Measurements from ENCODE around the gene AGBL4.

AGBL4 gene

DNA sequence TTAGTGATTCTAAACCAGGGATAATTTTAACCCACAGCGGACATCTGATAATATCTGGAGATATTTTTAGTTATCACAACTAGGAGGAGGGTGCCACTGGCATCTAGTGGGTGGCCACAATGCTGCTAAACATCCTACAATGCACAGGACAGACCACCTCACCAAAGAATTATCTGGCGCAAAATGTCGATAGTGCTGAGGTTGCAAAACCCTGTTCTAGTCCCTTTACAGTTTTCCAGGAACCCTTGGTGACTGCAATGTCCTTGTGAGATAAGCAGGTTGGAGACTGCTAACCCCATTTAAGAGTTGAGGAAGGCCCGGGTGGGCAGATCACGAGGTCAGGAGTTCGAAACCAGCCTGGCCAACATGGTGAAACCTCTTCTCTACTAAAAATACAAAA lies 1083.9 kb downstream of the AGBL4 start:
- DNase-seq (ENCODE audit: insufficient read length, low spot score) (no peak), FAIRE-seq (no peak)
- TF ChIP-seq TAF1 (IDR thresholded peaks at IDR 0.05; ENCODE audit: low read depth, low read length) = no peak
- TF ChIP-seq SPI1 (IDR thresholded peaks at IDR 0.05; ENCODE audit: low read depth, low read length) = no peak
- TF ChIP-seq PAX5 (IDR thresholded peaks at IDR 0.05; ENCODE audit: insufficient read depth, low read length, severe bottlenecking) = no peak
- no peak for TF ChIP-seq POU2F2 (IDR thresholded peaks at IDR 0.05; ENCODE audit: low read depth, low read length)

DNA sequence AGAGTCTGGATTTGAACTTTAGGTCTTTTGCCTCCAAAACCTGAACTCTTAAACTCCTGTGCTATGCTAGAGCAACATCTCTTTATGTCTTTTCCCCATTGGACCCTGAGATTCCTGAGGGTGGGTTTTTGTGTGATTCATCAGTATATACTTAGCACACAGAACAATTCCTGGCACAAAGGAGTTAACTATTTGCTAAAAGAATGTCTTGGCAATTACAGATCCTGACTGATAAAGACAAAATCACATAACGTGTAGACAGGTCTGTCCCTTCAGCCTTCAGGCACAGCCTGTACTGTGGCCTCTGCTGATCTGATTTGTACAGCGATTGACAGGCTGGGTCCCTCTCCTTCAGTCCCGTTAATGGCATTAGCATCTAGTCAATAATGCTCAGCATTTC lies 1084.7 kb downstream of the AGBL4 start:
- DNase-seq (ENCODE audit: insufficient read length, low spot score) (no peak), FAIRE-seq (no peak)

DNA sequence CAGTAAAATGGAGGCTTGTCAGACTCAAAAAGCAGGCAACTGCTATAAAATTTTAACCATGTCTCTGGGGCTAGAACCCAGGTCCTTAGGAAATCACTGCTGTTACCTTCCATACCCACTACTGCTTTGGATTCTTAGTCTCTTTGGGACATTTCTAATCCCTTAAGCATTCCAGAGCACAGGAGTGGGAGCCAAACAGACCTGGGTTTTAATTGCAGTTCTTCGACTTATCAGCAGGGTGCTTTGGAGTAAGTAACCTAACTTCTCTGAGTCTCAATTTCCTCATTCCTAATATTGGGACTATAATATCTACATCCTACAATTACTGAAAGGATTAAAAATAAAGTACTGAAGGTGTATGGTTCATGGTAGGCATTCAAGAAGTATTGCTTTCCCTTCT lies 1086.0 kb downstream of the AGBL4 start:
- DNase-seq (ENCODE audit: insufficient read length, low spot score) = no peak
- TF ChIP-seq SPI1 (IDR thresholded peaks at IDR 0.05; ENCODE audit: low read depth, low read length) = no peak
- no peak for TF ChIP-seq TAF1 (IDR thresholded peaks at IDR 0.05; ENCODE audit: low read depth, low read length)
- no peak for TF ChIP-seq POU2F2 (IDR thresholded peaks at IDR 0.05; ENCODE audit: low read depth, low read length)
- TF ChIP-seq POLR2A (IDR thresholded peaks at IDR 0.05; ENCODE audit: low read depth, low read length) = no peak
- TF ChIP-seq POLR2AphosphoS5 (IDR thresholded peaks at IDR 0.05; ENCODE audit: low read depth, low read length) = no peak
- no peak for TF ChIP-seq PAX5 (IDR thresholded peaks at IDR 0.05; ENCODE audit: insufficient read depth, low read length, severe bottlenecking)
- FAIRE-seq = no peak

More for the DNA sequence above, 1084.7 kb downstream of the AGBL4 start:
- no peak for TF ChIP-seq POU2F2 (IDR thresholded peaks at IDR 0.05; ENCODE audit: low read depth, low read length)
- no peak for TF ChIP-seq TAF1 (IDR thresholded peaks at IDR 0.05; ENCODE audit: low read depth, low read length)
- TF ChIP-seq SPI1 (IDR thresholded peaks at IDR 0.05; ENCODE audit: low read depth, low read length) = no peak
- no peak for TF ChIP-seq POLR2A (IDR thresholded peaks at IDR 0.05; ENCODE audit: low read depth, low read length)
- TF ChIP-seq POLR2AphosphoS5 (IDR thresholded peaks at IDR 0.05; ENCODE audit: low read depth, low read length) = no peak
- no peak for TF ChIP-seq PAX5 (IDR thresholded peaks at IDR 0.05; ENCODE audit: insufficient read depth, low read length, severe bottlenecking)

DNA sequence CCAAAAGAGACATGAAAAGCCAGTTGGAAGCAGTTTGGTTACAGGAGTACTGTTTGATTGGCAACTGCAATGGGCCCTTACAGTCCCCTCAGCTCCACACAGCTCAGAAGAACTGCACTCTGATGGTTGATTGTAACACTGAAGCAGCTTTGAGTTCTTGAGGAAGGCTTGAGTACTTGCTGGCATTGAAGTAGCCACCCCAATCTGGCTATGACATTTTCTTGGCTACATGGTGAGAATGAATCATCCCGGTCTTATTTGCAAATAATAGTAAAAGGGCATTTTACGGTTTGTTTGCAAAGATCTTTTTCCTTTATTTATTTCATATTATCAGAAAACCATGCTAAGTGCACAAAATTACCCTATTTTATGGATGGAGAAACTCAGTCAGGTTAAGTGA lies 1087.3 kb downstream of the AGBL4 start:
- DNase-seq (ENCODE audit: insufficient read length, low spot score) (no peak), FAIRE-seq (no peak)
- TF ChIP-seq POLR2AphosphoS5 (IDR thresholded peaks at IDR 0.05; ENCODE audit: low read depth, low read length) (no peak), POLR2A (IDR thresholded peaks at IDR 0.05; ENCODE audit: low read depth, low read length) (no peak), SPI1 (IDR thresholded peaks at IDR 0.05; ENCODE audit: low read depth, low read length) (no peak), TAF1 (IDR thresholded peaks at IDR 0.05; ENCODE audit: low read depth, low read length) (no peak), POU2F2 (IDR thresholded peaks at IDR 0.05; ENCODE audit: low read depth, low read length) (no peak), PAX5 (IDR thresholded peaks at IDR 0.05; ENCODE audit: insufficient read depth, low read length, severe bottlenecking) (no peak)

DNA sequence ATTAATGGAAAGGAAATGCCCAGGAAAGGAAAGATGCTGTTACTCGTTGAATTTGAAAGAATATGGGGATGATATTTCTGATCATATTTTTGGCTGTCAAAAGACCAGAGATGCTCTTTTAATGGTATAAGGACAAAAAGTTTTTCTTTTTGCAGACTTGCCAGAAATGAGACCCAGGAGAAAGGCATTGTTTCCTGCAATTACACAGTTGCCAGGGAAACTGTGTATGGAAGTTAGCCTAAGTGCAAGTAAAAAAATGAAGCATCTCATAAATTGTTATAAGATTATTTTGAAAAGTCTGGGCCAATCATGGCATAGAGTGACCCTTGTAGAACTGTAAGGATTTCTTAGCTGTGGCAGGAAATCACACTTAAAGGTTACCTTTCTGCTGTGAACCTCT lies 1091.4 kb downstream of the AGBL4 start:
- FAIRE-seq (no peak), DNase-seq (ENCODE audit: insufficient read length, low spot score) (no peak)
- TF ChIP-seq POLR2A (IDR thresholded peaks at IDR 0.05; ENCODE audit: low read depth, low read length) (no peak), PAX5 (IDR thresholded peaks at IDR 0.05; ENCODE audit: insufficient read depth, low read length, severe bottlenecking) (no peak), POLR2AphosphoS5 (IDR thresholded peaks at IDR 0.05; ENCODE audit: low read depth, low read length) (no peak), POU2F2 (IDR thresholded peaks at IDR 0.05; ENCODE audit: low read depth, low read length) (no peak)

DNA sequence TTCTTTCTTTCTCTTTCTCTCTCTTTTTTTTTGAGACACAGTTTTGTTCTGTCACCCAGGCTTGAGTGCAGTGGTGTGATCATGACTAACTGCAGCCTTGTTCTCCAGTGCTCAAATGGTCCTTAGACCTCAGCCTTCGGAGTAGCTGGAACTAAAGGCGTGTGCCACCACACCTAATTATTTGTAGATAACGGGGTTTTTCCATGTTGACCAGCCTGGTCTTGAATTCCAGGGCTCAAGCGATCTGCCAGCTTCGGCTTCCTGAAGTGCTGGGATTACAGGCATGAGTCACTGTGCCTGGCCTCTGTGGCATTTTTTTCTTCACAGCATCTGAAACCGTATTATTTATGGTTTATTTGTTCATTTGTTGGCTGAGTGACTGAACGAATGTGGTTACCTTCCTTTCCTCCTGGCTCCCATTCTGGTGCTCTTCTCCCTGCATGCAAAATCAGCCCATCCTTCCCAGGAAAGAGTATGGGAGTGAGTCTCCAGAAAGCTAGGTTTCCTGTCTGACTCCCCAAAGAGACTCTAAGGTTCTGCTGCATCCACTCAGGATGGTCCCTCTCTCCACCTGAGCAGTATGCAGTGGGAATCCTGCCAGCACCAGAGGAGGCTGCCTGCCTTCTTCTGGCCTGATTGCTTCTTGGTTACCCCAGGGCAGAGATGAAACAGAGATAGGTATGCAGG lies 1092.1 kb downstream of the AGBL4 start:
- TF ChIP-seq SPI1 (IDR thresholded peaks at IDR 0.05; ENCODE audit: low read depth, low read length) (no peak), POU2F2 (IDR thresholded peaks at IDR 0.05; ENCODE audit: low read depth, low read length) (no peak), PAX5 (IDR thresholded peaks at IDR 0.05; ENCODE audit: insufficient read depth, low read length, severe bottlenecking) (no peak), TAF1 (IDR thresholded peaks at IDR 0.05; ENCODE audit: low read depth, low read length) (no peak), POLR2AphosphoS5 (IDR thresholded peaks at IDR 0.05; ENCODE audit: low read depth, low read length) (no peak), POLR2A (IDR thresholded peaks at IDR 0.05; ENCODE audit: low read depth, low read length) (no peak)
- no peak for DNase-seq (ENCODE audit: insufficient read length, low spot score)

DNA sequence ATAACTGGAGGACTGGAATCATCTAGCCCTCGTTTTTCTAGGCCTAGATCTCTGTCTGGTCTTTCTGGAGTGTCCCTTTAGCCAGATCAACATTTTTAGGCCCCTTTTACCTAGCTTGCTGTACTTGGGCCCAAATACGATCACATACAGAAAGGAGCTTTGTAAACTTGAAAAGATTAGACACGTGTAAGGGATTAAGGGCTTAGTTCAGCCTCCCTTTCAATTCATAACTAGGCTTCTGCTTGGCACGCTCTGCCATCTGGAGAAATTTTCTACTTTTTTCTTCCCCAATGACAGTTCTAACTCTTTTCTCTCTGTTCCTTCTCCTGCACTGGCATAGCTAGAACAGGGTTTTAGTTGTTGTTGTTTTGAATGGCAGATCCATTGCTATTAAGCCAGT lies 1093.7 kb downstream of the AGBL4 start:
- TF ChIP-seq POLR2AphosphoS5 (IDR thresholded peaks at IDR 0.05; ENCODE audit: low read depth, low read length) (no peak), POU2F2 (IDR thresholded peaks at IDR 0.05; ENCODE audit: low read depth, low read length) (no peak), SPI1 (IDR thresholded peaks at IDR 0.05; ENCODE audit: low read depth, low read length) (no peak), POLR2A (IDR thresholded peaks at IDR 0.05; ENCODE audit: low read depth, low read length) (no peak), PAX5 (IDR thresholded peaks at IDR 0.05; ENCODE audit: insufficient read depth, low read length, severe bottlenecking) (no peak), TAF1 (IDR thresholded peaks at IDR 0.05; ENCODE audit: low read depth, low read length) (no peak)
- no peak for FAIRE-seq

More for the DNA sequence above, 1092.1 kb downstream of the AGBL4 start:
- no peak for FAIRE-seq

DNA sequence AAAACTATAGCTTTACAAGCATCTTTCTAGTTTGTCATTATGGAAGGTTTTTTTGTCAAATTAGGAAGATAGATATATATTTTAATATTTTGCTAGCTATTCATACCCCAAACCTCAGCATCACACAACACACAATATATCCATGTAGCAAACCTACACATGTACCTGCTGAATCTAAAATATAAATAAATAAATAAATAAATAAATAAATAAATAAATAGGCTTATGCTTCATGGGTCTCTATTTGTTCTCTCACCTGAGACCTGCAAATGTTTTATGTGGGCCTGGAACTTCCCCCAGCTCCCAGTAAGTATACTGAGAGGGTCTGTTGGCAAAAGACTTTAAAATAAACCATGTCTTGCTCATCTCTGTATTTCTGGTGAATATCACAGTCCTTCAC lies 1099.7 kb downstream of the AGBL4 start:
- no peak for DNase-seq (ENCODE audit: insufficient read length, low spot score)
- TF ChIP-seq TAF1 (IDR thresholded peaks at IDR 0.05; ENCODE audit: low read depth, low read length) (no peak), POLR2AphosphoS5 (IDR thresholded peaks at IDR 0.05; ENCODE audit: low read depth, low read length) (no peak), POU2F2 (IDR thresholded peaks at IDR 0.05; ENCODE audit: low read depth, low read length) (no peak), POLR2A (IDR thresholded peaks at IDR 0.05; ENCODE audit: low read depth, low read length) (no peak), PAX5 (IDR thresholded peaks at IDR 0.05; ENCODE audit: insufficient read depth, low read length, severe bottlenecking) (no peak), SPI1 (IDR thresholded peaks at IDR 0.05; ENCODE audit: low read depth, low read length) (no peak)
- FAIRE-seq = no peak

More for the DNA sequence above, 1093.7 kb downstream of the AGBL4 start:
- no peak for DNase-seq (ENCODE audit: insufficient read length, low spot score)

DNA sequence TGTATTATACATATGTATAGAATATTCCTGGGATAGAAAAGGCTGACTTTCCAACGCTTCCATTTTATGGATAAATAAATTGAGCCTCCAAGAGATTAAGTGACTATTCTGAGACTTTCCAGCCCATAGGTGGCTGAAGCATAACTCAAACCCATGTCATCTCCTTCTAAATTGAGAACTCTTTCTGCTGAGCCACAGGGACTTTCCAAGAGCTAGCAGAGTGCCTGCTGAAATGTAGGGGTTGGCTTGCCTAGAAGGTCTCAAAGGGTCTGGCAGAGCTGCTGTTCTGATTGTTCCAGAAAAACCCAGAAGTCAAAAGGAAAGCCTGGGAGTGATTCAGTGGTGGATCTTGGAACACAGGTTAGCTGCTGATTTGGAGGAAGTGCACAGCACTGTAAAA lies 1100.6 kb downstream of the AGBL4 start:
- DNase-seq (ENCODE audit: insufficient read length, low spot score) (no peak), FAIRE-seq (no peak)
- TF ChIP-seq POLR2AphosphoS5 (IDR thresholded peaks at IDR 0.05; ENCODE audit: low read depth, low read length) = no peak
- TF ChIP-seq POU2F2 (IDR thresholded peaks at IDR 0.05; ENCODE audit: low read depth, low read length) = no peak
- TF ChIP-seq POLR2A (IDR thresholded peaks at IDR 0.05; ENCODE audit: low read depth, low read length) = no peak
- no peak for TF ChIP-seq TAF1 (IDR thresholded peaks at IDR 0.05; ENCODE audit: low read depth, low read length)
- no peak for TF ChIP-seq PAX5 (IDR thresholded peaks at IDR 0.05; ENCODE audit: insufficient read depth, low read length, severe bottlenecking)
- TF ChIP-seq SPI1 (IDR thresholded peaks at IDR 0.05; ENCODE audit: low read depth, low read length) = no peak

DNA sequence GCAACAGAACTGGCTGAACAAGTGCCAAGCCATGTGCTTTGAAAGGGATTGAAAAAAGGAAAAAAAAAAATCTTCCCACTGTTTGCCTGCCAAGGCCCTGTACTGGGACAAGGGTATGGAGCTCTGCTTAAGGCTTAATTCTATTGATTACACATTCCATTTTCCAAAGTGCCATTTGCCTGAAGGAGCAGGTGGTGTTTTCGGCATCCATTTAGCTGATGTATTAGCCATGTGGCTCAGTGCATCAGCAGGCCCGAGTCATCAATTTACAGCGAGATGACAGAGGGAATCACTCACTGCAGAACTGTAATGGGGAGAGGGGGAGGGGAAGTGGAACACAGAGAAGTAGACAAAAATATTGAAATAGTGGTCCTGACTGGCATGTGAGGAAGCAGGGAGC lies 1102.9 kb downstream of the AGBL4 start:
- TF ChIP-seq POU2F2 (IDR thresholded peaks at IDR 0.05; ENCODE audit: low read depth, low read length) (no peak), PAX5 (IDR thresholded peaks at IDR 0.05; ENCODE audit: insufficient read depth, low read length, severe bottlenecking) (no peak), POLR2AphosphoS5 (IDR thresholded peaks at IDR 0.05; ENCODE audit: low read depth, low read length) (no peak), SPI1 (IDR thresholded peaks at IDR 0.05; ENCODE audit: low read depth, low read length) (no peak), TAF1 (IDR thresholded peaks at IDR 0.05; ENCODE audit: low read depth, low read length) (no peak), POLR2A (IDR thresholded peaks at IDR 0.05; ENCODE audit: low read depth, low read length) (no peak)
- FAIRE-seq (no peak), DNase-seq (ENCODE audit: insufficient read length, low spot score) (no peak)
